ENCODE measurements around the gene SVIL. TPM values are rescaled to one million over a fixed set of nuclear protein-coding genes. Genes with fewer than 3 reads are reported as not detected.

SVIL gene
- total and polyA plus RNA-seq, 4 donors, result 3.1 to 26.0 (median 9.4) TPM

DNA sequence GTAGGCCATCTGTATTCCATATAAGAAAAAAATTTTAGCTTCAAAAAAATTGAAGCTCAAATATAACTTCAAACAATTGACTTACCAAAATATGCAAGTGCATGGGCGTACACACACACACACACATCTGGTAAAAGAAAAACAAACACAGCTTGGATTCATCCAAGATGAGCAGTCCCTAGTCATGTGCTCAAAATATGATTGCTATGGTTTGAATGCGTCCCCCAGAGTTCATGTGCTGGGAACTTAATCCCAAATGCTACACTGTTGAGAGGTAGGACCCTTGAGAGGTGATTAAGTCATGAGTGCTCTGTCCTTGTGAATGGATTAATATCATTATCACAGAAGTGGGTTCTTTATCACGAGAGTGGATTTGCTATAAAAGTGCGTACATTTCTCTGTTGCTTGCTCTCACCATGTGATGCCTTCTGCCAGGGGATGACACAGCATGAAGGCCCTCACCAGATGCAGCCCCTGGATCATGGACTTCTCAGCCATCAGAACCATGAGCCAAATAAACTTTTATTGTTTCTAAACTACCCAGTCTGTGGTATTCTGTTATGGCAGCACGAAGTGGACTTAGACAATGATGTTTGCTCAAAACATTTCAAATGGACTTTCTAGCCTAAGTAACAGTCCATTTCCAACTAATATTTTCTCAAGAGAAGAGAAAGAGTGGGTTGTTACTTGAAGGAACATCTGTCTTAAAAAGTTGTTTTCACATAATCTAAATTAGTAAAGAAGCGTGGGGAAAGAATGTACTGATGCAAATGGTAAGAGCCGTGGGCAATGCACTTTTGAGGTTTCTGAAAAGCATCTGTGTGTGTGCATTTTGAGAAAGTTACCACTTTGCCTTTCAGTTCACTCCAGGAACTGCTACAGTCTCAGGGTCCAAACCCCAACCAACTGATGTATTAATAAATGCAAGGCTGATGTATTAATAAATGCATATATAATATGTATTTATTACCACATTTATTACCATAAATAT is 15.1 kb upstream of the SVIL start:
- no peak overlapping the region for H3K27ac ChIP-seq (ENCODE audit: low read depth in 1 of 2, low read length in 2 of 2)
- H3K9me3 ChIP-seq (ENCODE audit: control insufficient read depth in 4 of 4, low read length in 3 of 4), result no peaks in the 10 kb centered on the region
- 91% methylated on average over 7 of the region's 7 CpGs for WGBS
- H3K9ac ChIP-seq (ENCODE audit: low read depth in 1 of 2, low read length in 2 of 2), result no peak overlapping the region
- H3K36me3 ChIP-seq (ENCODE audit: control insufficient read depth in 4 of 4, insufficient read depth in 3 of 4, low read depth in 1 of 4, low read length in 3 of 4), result no peaks in the 10 kb centered on the region
- H3K4me1 ChIP-seq (ENCODE audit: control insufficient read depth in 4 of 4, insufficient read depth in 4 of 4, low read length in 3 of 4), result peaks cover 3 to 18% (median 13%) of the 10 kb centered on the region in 4 donors
- no peaks in the 10 kb centered on the region for H3K27me3 ChIP-seq (ENCODE audit: control insufficient read depth in 4 of 4, insufficient read depth in 4 of 4, low read length in 3 of 4)
- DNase-seq (ENCODE audit: low spot score), result no peak
- H3K4me3 ChIP-seq (ENCODE audit: low read depth in 1 of 3, low read length in 3 of 3), result no peak overlapping the region
- TF ChIP-seq, protein P1, sequence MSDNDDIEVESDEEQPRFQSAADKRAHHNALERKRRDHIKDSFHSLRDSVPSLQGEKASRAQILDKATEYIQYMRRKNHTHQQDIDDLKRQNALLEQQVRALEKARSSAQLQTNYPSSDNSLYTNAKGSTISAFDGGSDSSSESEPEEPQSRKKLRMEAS (IDR thresholded peaks at IDR 0.05), result no peak
- TF ChIP-seq JUND (IDR thresholded peaks at IDR 0.05), result no peak
- TF ChIP-seq YY1 (IDR thresholded peaks at IDR 0.05), result no peak
- no peak for TF ChIP-seq RAD21 (IDR thresholded peaks at IDR 0.05)
- no peak for TF ChIP-seq FOXA2 (IDR thresholded peaks at IDR 0.05)
- TF ChIP-seq, protein P2, sequence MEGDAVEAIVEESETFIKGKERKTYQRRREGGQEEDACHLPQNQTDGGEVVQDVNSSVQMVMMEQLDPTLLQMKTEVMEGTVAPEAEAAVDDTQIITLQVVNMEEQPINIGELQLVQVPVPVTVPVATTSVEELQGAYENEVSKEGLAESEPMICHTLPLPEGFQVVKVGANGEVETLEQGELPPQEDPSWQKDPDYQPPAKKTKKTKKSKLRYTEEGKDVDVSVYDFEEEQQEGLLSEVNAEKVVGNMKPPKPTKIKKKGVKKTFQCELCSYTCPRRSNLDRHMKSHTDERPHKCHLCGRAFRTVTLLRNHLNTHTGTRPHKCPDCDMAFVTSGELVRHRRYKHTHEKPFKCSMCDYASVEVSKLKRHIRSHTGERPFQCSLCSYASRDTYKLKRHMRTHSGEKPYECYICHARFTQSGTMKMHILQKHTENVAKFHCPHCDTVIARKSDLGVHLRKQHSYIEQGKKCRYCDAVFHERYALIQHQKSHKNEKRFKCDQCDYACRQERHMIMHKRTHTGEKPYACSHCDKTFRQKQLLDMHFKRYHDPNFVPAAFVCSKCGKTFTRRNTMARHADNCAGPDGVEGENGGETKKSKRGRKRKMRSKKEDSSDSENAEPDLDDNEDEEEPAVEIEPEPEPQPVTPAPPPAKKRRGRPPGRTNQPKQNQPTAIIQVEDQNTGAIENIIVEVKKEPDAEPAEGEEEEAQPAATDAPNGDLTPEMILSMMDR (IDR thresholded peaks at IDR 0.05; ENCODE audit: low read depth, low read length, missing input control), result no peak
- TF ChIP-seq, protein P3, sequence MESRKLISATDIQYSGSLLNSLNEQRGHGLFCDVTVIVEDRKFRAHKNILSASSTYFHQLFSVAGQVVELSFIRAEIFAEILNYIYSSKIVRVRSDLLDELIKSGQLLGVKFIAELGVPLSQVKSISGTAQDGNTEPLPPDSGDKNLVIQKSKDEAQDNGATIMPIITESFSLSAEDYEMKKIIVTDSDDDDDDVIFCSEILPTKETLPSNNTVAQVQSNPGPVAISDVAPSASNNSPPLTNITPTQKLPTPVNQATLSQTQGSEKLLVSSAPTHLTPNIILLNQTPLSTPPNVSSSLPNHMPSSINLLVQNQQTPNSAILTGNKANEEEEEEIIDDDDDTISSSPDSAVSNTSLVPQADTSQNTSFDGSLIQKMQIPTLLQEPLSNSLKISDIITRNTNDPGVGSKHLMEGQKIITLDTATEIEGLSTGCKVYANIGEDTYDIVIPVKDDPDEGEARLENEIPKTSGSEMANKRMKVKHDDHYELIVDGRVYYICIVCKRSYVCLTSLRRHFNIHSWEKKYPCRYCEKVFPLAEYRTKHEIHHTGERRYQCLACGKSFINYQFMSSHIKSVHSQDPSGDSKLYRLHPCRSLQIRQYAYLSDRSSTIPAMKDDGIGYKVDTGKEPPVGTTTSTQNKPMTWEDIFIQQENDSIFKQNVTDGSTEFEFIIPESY (IDR thresholded peaks at IDR 0.05), result no peak
- TF ChIP-seq FOXA1 (IDR thresholded peaks at IDR 0.05), result no peak
- TF ChIP-seq GABPA (IDR thresholded peaks at IDR 0.05 in 1 of 2, conservative IDR thresholded peaks at IDR 0.05 in 1 of 2), result no peak
- no peak for TF ChIP-seq RXRA (IDR thresholded peaks at IDR 0.05)
- TF ChIP-seq, protein P4, sequence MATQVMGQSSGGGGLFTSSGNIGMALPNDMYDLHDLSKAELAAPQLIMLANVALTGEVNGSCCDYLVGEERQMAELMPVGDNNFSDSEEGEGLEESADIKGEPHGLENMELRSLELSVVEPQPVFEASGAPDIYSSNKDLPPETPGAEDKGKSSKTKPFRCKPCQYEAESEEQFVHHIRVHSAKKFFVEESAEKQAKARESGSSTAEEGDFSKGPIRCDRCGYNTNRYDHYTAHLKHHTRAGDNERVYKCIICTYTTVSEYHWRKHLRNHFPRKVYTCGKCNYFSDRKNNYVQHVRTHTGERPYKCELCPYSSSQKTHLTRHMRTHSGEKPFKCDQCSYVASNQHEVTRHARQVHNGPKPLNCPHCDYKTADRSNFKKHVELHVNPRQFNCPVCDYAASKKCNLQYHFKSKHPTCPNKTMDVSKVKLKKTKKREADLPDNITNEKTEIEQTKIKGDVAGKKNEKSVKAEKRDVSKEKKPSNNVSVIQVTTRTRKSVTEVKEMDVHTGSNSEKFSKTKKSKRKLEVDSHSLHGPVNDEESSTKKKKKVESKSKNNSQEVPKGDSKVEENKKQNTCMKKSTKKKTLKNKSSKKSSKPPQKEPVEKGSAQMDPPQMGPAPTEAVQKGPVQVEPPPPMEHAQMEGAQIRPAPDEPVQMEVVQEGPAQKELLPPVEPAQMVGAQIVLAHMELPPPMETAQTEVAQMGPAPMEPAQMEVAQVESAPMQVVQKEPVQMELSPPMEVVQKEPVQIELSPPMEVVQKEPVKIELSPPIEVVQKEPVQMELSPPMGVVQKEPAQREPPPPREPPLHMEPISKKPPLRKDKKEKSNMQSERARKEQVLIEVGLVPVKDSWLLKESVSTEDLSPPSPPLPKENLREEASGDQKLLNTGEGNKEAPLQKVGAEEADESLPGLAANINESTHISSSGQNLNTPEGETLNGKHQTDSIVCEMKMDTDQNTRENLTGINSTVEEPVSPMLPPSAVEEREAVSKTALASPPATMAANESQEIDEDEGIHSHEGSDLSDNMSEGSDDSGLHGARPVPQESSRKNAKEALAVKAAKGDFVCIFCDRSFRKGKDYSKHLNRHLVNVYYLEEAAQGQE (IDR thresholded peaks at IDR 0.05), result no peak
- TF ChIP-seq HNF4A (conservative IDR thresholded peaks at IDR 0.05), result no peak
- TF ChIP-seq, protein P5, sequence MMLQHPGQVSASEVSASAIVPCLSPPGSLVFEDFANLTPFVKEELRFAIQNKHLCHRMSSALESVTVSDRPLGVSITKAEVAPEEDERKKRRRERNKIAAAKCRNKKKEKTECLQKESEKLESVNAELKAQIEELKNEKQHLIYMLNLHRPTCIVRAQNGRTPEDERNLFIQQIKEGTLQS (IDR thresholded peaks at IDR 0.05), result no peak
- no peak for TF ChIP-seq SP1 (IDR thresholded peaks at IDR 0.05)
